HepG2 (cell line): ENCODE results near the gene MMP17. TPM values are rescaled to one million over a fixed set of nuclear protein-coding genes. Genes with fewer than 3 reads are reported as not detected.

Experiments
- ATAC-seq: fragments of 200-7000 bp; cut with Tn5 transposase; 3 replicates; pipeline ENCODE4 v1.9.1; 2020; ENCODE audit warnings: mild to moderate bottlenecking, moderate library complexity
- BruUV-seq: library from RNA; stranded (reverse); fragments of 400-500 nt; replicated peaks from 2 replicates; lab custom pipeline; 2021; lab: Mats Ljungman, UMichigan
- CTCF ChIA-PET: fragments of 300-600 bp; formaldehyde crosslinking; extraction: SDS; loops from one replicate; lab custom pipeline; 2021; ENCODE audit warnings: low total read pairs, inconsistent platforms, low intra/inter-chr PET ratio; lab: Yijun Ruan, JAX
- POLR2A ChIA-PET: fragments of 350-600 bp; sonication (Branson Sonifier 250); formaldehyde crosslinking; loops from one replicate; lab custom pipeline; 2020; ENCODE audit warnings: antibody characterized with exemption, inconsistent platforms; lab: Yijun Ruan, JAX
- DNase-seq: peaks from one replicate; pipeline ENCODE4 v3.0.0-alpha.2; 2015; ENCODE audit warnings: low spot score
- FAIRE-seq: peaks from 3 replicates; lab custom pipeline; 2011; peaks lifted over from hg19 to GRCh38; lab: Jason Lieb, UNC
- H2AFZ ChIP-seq: one replicate; pipeline ENCODE4 v1.6.1; 2011; ENCODE audit warnings: low read length, inconsistent platforms
- H3K27ac ChIP-seq: fragments of 300-600 bp; 3 replicates; pipeline ENCODE4 v1.8.0; 2011; ENCODE audit warnings: mixed run types, mild to moderate bottlenecking, mixed read lengths, low read length, inconsistent platforms; ENCODE audit not compliant: insufficient read depth; ENCODE audit errors: extremely low read length
- H3K27me3 ChIP-seq, 2 experiments: fragments of 200-600 bp in 1 of 2; 2 replicates in 1 of 2; 3 replicates in 1 of 2; pipeline versions ENCODE4 v1.6.0 to v1.8.0; 2011; ENCODE audit warnings: low read length in 2 of 2, mild to moderate bottlenecking in 2 of 2, moderate library complexity in 2 of 2, inconsistent platforms in 1 of 2; ENCODE audit not compliant: insufficient read depth in 2 of 2, control insufficient read depth in 1 of 2
- H3K36me3 ChIP-seq, 2 experiments: fragments of 200-600 bp in 1 of 2; replicated peaks in 1 of 2; 2 replicates in 1 of 2; 3 replicates in 1 of 2; pipeline versions ENCODE4 v1.5.1 to v1.8.0; 2011; ENCODE audit warnings: low read length in 2 of 2, inconsistent platforms in 1 of 2; ENCODE audit not compliant: insufficient read depth in 2 of 2, control insufficient read depth in 1 of 2
- H3K4me1 ChIP-seq: 2 replicates; pipeline ENCODE4 v1.5.1; 2012; ENCODE audit warnings: low read length, inconsistent platforms; ENCODE audit not compliant: insufficient read depth
- H3K4me2 ChIP-seq: 2 replicates; pipeline ENCODE4 v1.6.0; 2011; ENCODE audit warnings: low read depth, low read length, inconsistent platforms
- H3K4me3 ChIP-seq, 3 experiments: fragments of 200-600 bp in 1 of 3; sonication (generic), shearing (Covaris generic) in 1 of 3; replicated peaks in 1 of 3; 2 replicates each; pipeline ENCODE4 v1.5.1; 2011 to 2016; ENCODE audit warnings: low read length in 3 of 3, inconsistent platforms in 2 of 3, low read depth in 2 of 3, mild to moderate bottlenecking in 2 of 3, control low read depth in 1 of 3, mixed read lengths in 1 of 3; ENCODE audit not compliant: insufficient read depth in 1 of 3
- H3K79me2 ChIP-seq: one replicate; pipeline ENCODE4 v1.6.1; 2011; ENCODE audit warnings: low read length, inconsistent platforms; ENCODE audit not compliant: insufficient read depth
- H3K9ac ChIP-seq: 2 replicates; pipeline ENCODE4 v1.6.0; 2011; ENCODE audit warnings: mild to moderate bottlenecking, low read depth, low read length, inconsistent platforms; ENCODE audit not compliant: insufficient read depth
- H3K9me3 ChIP-seq: 2 replicates; pipeline ENCODE4 v1.5.1; 2012; ENCODE audit warnings: mild to moderate bottlenecking, low read length
- H4K20me1 ChIP-seq: 2 replicates; pipeline ENCODE4 v1.6.0; 2011; ENCODE audit warnings: inconsistent platforms, mild to moderate bottlenecking, low read length, moderate library complexity; ENCODE audit not compliant: insufficient read depth
- CCDC6 ChIP-seq: sonication (generic); formaldehyde crosslinking; IDR thresholded peaks from 2 replicates; pipeline ENCODE4 v1.8.1; 2022; ENCODE audit warnings: mild to moderate bottlenecking, missing genetic modification reagents, moderate library complexity
- KAT7 ChIP-seq: IDR thresholded peaks from 2 replicates; pipeline ENCODE4 v1.6.1; 2018; ENCODE audit warnings: borderline replicate concordance, missing compliant biosample characterization
- TAF1 ChIP-seq: sonication (generic); formaldehyde crosslinking; IDR thresholded peaks from 2 replicates; pipeline ENCODE4 v1.4.0; 2020; ENCODE audit warnings: missing genetic modification reagents
- ZMYM2 ChIP-seq: sonication (generic); formaldehyde crosslinking; IDR thresholded peaks from 2 replicates; pipeline ENCODE4 v1.8.0; 2022; ENCODE audit warnings: mild to moderate bottlenecking, missing genetic modification reagents
- ZNF772 ChIP-seq: sonication (generic); formaldehyde crosslinking; IDR thresholded peaks from 2 replicates; pipeline ENCODE4 v1.5.0; 2020; ENCODE audit warnings: mild to moderate bottlenecking, missing genetic modification reagents
- ZNF83 ChIP-seq: sonication (generic); formaldehyde crosslinking; IDR thresholded peaks from 2 replicates; pipeline ENCODE4 v1.4.0; 2020; ENCODE audit warnings: missing genetic modification reagents, mild to moderate bottlenecking, borderline replicate concordance
- WGBS: methylation state at CpG from one replicate; pipeline ENCODE4 v1.1.6; 2017; ENCODE audit warnings: low lambda C conversion rate; 5-methylcytosine and 5-hydroxymethylcytosine counted together
- in situ Hi-C: cut with HindIII; loops from 2 replicates; pipeline ENCODE4 v1.10.0; 2017; ENCODE audit warnings: low pct_unique_long_range_greater_than_20kb; ENCODE audit not compliant: extremely low pct_ligation_motif_present
- intact Hi-C: fragments of 100-400 bp; cut with micrococcal nuclease; formaldehyde crosslinking; loops from one replicate; pipeline ENCODE4 v1.10.0; 2022; ENCODE audit not compliant: unreplicated experiment
- polyA plus RNA-seq, 8 experiments: library from polyadenylated mRNA; depleted of rRNA in 3 of 8; stranded (reverse) in 7 of 8; unstranded in 1 of 8; fragments of >200 nt; fragmentation: Illumina TruSeq in 4 of 8; extraction: Trizol in 4 of 8; gene quantifications; 2 replicates each; pipeline versions ENCODE4 v1.2.1 to v1.2.3, GENCODE V29; 2011 to 2016; ENCODE audit warnings: low read depth in 4 of 8, missing spikeins in 1 of 8, mixed read lengths in 1 of 8; ENCODE audit not compliant: insufficient read depth in 1 of 8
- total RNA-seq, 5 experiments: library from RNA; depleted of rRNA; stranded (reverse); fragments of >200 nt; fragmentation: Illumina TruSeq; extraction: Trizol; gene quantifications; 2 replicates each; pipeline ENCODE4 v1.2.3, GENCODE V29; 2016; ENCODE audit warnings: low read depth in 1 of 5
- TF ChIP-seq, protein P1 (sequence below): sonication (generic); formaldehyde crosslinking; IDR thresholded peaks from 2 replicates; pipeline ENCODE4 v1.5.0; 2020; ENCODE audit warnings: mild to moderate bottlenecking, missing genetic modification reagents, borderline replicate concordance
- TF ChIP-seq, protein P2 (sequence below): sonication (generic); formaldehyde crosslinking; IDR thresholded peaks from 2 replicates; pipeline ENCODE4 v1.4.0; 2020; ENCODE audit warnings: mild to moderate bottlenecking, missing genetic modification reagents, borderline replicate concordance
- TF ChIP-seq, protein P3 (sequence below): IDR thresholded peaks from 2 replicates; pipeline ENCODE4 v1.6.1; 2016; ENCODE audit warnings: missing compliant biosample characterization, missing genetic modification reagents, borderline replicate concordance

The MMP17 gene
- total and polyA plus RNA-seq, 2 of the 13 experiments (the other 11 are each of a cell fraction or from before 2014, with no cell fraction given): 0.55 to 0.80 TPM

DNA sequence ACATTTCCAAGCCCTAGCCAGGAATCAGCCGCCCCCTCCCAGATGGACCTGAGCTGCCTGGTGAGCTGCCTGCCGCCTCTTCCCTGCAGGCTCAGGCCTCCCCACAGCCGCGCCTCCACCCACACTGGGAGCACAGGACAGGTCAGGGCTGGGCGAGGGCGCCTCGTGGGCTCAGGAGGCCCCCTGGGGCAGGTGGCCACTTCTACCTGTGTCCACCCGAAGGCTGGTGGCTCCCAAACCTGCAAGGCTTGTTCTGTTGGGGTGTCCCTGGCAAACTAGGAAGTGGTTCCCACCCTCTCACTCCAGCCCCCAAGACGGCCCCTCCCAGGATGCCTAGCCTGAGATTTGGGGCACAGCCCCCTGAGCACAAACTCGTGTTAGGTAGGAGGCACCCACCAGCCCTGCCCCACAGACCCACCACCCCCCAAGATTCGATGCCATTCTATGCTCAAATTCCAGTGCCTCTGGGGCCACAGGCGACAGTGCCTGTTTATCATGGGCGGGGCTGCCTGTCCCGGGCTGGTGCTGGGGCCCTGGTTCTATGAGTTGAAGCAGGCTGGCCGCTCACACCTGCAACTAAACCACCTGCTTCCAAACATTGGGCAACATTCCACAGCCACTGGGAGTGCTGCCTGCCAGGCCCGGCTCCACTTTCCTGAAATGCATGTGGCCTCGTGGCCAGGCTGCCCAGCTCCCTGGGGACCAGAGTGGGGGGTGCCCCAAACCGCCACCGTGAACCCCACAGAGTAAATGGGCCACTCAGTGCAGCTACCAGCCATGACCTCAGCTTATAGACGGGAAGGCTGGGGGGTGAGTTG lies 6.8 kb downstream of the MMP17 start:
- Histone ChIP-seq H3K9me3 (no peaks in the 10 kb centered on the region), H3K27ac (no peak overlapping the region), H4K20me1 (no peaks in the 10 kb centered on the region), H3K4me1 (peaks cover 38% of the 10 kb centered on the region), H3K9ac (no peak overlapping the region), H3K79me2 (no peaks in the 10 kb centered on the region), H3K27me3 (peaks cover 3 to 24% of the 10 kb centered on the region in 2 experiments), H2AFZ (no peak overlapping the region), H3K36me3 (no peaks in the 10 kb centered on the region), H3K4me2 (peak overlapping the region; percentile 26; the same call in 1 of the 2 replicates), H3K4me3 (peak overlapping the region in 1 of 3 experiments; percentile 40; a peak in 1 of 6 replicates)
- BruUV-seq: no TSS peak
- DNase-seq (no peak), FAIRE-seq (no peak), ATAC-seq (no peak)
- WGBS: 24% methylated on average over 11 of the region's 20 CpGs
- ChIA-PET POLR2A (interaction anchor here (1.8 kb wide), 1 partner anchor 25 kb away, joined by 4 read pairs; no protein-coding TSS in a partner anchor), CTCF (interaction anchor here (1.6 kb wide), 1 partner anchor 166 kb away, joined by 6 read pairs; no protein-coding TSS in a partner anchor)
- intact Hi-C loops: loop anchor here (10.0 kb wide), 4 partner anchors 60 to 730 kb away; partner anchors contain the start of genes PUS1 and ULK1
- in situ Hi-C loops: loop anchor here (10.0 to 25.0 kb wide), 2 partner anchors 220 to 723 kb away; no protein-coding TSS in a partner anchor
- TF ChIP-seq, protein P1, sequence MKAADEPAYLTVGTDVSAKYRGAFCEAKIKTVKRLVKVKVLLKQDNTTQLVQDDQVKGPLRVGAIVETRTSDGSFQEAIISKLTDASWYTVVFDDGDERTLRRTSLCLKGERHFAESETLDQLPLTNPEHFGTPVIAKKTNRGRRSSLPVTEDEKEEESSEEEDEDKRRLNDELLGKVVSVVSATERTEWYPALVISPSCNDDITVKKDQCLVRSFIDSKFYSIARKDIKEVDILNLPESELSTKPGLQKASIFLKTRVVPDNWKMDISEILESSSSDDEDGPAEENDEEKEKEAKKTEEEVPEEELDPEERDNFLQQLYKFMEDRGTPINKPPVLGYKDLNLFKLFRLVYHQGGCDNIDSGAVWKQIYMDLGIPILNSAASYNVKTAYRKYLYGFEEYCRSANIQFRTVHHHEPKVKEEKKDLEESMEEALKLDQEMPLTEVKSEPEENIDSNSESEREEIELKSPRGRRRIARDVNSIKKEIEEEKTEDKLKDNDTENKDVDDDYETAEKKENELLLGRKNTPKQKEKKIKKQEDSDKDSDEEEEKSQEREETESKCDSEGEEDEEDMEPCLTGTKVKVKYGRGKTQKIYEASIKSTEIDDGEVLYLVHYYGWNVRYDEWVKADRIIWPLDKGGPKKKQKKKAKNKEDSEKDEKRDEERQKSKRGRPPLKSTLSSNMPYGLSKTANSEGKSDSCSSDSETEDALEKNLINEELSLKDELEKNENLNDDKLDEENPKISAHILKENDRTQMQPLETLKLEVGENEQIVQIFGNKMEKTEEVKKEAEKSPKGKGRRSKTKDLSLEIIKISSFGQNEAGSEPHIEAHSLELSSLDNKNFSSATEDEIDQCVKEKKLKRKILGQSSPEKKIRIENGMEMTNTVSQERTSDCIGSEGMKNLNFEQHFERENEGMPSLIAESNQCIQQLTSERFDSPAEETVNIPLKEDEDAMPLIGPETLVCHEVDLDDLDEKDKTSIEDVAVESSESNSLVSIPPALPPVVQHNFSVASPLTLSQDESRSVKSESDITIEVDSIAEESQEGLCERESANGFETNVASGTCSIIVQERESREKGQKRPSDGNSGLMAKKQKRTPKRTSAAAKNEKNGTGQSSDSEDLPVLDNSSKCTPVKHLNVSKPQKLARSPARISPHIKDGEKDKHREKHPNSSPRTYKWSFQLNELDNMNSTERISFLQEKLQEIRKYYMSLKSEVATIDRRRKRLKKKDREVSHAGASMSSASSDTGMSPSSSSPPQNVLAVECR (CRISPR knock-in tag): no peak
- TF ChIP-seq CCDC6 (CRISPR knock-in tag): no peak
- no peak for TF ChIP-seq KAT7 (CRISPR knock-in tag)
- peak; percentile 20; the same call in 1 of the 2 replicates for TF ChIP-seq ZNF772 (CRISPR knock-in tag)
- TF ChIP-seq, protein P2, sequence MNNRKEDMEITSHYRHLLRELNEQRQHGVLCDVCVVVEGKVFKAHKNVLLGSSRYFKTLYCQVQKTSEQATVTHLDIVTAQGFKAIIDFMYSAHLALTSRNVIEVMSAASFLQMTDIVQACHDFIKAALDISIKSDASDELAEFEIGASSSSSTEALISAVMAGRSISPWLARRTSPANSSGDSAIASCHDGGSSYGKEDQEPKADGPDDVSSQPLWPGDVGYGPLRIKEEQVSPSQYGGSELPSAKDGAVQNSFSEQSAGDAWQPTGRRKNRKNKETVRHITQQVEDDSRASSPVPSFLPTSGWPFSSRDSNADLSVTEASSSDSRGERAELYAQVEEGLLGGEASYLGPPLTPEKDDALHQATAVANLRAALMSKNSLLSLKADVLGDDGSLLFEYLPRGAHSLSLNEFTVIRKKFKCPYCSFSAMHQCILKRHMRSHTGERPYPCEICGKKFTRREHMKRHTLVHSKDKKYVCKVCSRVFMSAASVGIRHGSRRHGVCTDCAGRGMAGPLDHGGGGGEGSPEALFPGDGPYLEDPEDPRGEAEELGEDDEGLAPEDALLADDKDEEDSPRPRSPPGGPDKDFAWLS (CRISPR knock-in tag): 0 out of 2 replicates have a peak, but pooled peaks have one; percentile 68
- no peak for TF ChIP-seq ZNF83 (CRISPR knock-in tag)
- no peak for TF ChIP-seq ZMYM2 (CRISPR knock-in tag)
- no peak for TF ChIP-seq TAF1
- TF ChIP-seq, protein P3, sequence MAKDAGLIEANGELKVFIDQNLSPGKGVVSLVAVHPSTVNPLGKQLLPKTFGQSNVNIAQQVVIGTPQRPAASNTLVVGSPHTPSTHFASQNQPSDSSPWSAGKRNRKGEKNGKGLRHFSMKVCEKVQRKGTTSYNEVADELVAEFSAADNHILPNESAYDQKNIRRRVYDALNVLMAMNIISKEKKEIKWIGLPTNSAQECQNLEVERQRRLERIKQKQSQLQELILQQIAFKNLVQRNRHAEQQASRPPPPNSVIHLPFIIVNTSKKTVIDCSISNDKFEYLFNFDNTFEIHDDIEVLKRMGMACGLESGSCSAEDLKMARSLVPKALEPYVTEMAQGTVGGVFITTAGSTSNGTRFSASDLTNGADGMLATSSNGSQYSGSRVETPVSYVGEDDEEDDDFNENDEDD: no peak
